Measurements from ENCODE around the gene EGLN2.
"Not testable (repeated sequence)": the region's sequence is repeated elsewhere in the genome, so short reads cannot be mapped to it uniquely, and the experiment has no call there.

Gene EGLN2

GRCh38 chr19:40809358-40810086 is 10.5 kb downstream of the EGLN2 start:
- TF ChIP-seq CTCF (IDR thresholded peaks at IDR 0.05; ENCODE audit: low read depth, low read length): no peak
- no peak for DNase-seq (ENCODE audit: extremely low read depth, low read depth)

GRCh38 chr19:40810160-40810559 is 11.2 kb downstream of the EGLN2 start:
- DNase-seq (ENCODE audit: extremely low read depth, low read depth): no peak
- TF ChIP-seq CTCF (IDR thresholded peaks at IDR 0.05; ENCODE audit: low read depth, low read length): no peak

- peak; percentile 44 for DNase-seq (ENCODE audit: extremely low read depth, low read depth)
Measured at GRCh38 chr19:40810649-40811408, 11.8 kb downstream of the EGLN2 start.

- DNase-seq (ENCODE audit: extremely low read depth, low read depth): no peak
- no peak for TF ChIP-seq CTCF (IDR thresholded peaks at IDR 0.05; ENCODE audit: low read depth, low read length)
Measured at GRCh38 chr19:40811478-40812341, 12.7 kb downstream of the EGLN2 start.

- DNase-seq (ENCODE audit: extremely low read depth, low read depth): not testable (repeated sequence)
Measured at GRCh38 chr19:40812571-40812970, 13.6 kb downstream of the EGLN2 start.

- no peak for TF ChIP-seq CTCF (IDR thresholded peaks at IDR 0.05; ENCODE audit: low read depth, low read length)
- DNase-seq (ENCODE audit: extremely low read depth, low read depth): no peak
Measured at GRCh38 chr19:40813182-40813581, 14.2 kb downstream of the EGLN2 start.

GRCh38 chr19:40815223-40815622 is 16.2 kb downstream of the EGLN2 start:
- no peak for TF ChIP-seq CTCF (IDR thresholded peaks at IDR 0.05; ENCODE audit: low read depth, low read length)
- no peak for DNase-seq (ENCODE audit: extremely low read depth, low read depth)
